ENCODE measurements around the gene PXN.

DNA sequence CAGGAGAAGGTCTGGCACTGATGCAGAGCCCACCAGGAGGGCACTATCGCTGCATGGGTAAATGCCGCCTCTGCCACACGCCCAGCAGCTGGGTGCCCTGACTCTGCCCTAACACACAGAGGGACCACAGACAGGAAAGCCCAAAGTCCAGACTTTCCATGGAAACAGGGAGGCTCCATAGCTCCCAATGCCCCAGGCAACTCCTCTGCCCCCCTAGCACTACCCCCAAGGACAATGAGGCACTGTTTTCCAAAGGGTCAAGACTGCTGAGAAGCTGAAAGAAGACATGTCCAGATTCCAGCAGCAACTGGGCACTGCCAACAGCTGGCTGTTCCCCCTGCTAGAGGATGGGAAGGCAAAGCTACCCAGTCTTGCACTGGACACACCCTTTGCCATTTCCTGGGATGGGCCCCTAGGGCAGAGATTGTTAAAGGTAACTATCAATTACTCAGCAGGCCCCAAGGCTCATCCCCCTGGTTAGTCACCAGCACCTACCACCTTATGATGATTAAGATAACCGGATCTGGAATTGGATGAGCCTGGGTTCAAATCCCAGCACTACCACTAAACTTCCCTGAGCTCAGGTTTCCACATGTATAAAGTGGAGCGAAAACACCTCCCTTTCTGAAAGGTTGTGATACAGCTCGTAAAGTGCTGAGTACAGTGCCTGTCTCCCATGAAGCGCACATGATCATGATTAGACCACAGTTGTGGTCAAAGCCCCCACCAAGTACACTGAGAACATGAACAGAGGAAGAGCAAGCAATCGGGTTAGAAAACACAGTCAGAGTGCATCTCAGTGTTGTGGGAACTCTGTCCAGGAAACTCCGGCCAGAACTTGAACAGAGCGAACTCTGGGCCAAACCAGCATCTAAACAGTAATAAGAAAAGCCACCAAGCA lies 3.3 kb downstream of the PXN start:
- no peak for TF ChIP-seq NR2F2 (IDR thresholded peaks at IDR 0.05)
- TF ChIP-seq, protein P1, sequence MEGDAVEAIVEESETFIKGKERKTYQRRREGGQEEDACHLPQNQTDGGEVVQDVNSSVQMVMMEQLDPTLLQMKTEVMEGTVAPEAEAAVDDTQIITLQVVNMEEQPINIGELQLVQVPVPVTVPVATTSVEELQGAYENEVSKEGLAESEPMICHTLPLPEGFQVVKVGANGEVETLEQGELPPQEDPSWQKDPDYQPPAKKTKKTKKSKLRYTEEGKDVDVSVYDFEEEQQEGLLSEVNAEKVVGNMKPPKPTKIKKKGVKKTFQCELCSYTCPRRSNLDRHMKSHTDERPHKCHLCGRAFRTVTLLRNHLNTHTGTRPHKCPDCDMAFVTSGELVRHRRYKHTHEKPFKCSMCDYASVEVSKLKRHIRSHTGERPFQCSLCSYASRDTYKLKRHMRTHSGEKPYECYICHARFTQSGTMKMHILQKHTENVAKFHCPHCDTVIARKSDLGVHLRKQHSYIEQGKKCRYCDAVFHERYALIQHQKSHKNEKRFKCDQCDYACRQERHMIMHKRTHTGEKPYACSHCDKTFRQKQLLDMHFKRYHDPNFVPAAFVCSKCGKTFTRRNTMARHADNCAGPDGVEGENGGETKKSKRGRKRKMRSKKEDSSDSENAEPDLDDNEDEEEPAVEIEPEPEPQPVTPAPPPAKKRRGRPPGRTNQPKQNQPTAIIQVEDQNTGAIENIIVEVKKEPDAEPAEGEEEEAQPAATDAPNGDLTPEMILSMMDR (IDR thresholded peaks at IDR 0.05; ENCODE audit: low read depth, low read length, missing input control): no peak
- TF ChIP-seq EGR1 (IDR thresholded peaks at IDR 0.05; ENCODE audit: low read depth in 2 of 2): no peak
- TF ChIP-seq, protein P2, sequence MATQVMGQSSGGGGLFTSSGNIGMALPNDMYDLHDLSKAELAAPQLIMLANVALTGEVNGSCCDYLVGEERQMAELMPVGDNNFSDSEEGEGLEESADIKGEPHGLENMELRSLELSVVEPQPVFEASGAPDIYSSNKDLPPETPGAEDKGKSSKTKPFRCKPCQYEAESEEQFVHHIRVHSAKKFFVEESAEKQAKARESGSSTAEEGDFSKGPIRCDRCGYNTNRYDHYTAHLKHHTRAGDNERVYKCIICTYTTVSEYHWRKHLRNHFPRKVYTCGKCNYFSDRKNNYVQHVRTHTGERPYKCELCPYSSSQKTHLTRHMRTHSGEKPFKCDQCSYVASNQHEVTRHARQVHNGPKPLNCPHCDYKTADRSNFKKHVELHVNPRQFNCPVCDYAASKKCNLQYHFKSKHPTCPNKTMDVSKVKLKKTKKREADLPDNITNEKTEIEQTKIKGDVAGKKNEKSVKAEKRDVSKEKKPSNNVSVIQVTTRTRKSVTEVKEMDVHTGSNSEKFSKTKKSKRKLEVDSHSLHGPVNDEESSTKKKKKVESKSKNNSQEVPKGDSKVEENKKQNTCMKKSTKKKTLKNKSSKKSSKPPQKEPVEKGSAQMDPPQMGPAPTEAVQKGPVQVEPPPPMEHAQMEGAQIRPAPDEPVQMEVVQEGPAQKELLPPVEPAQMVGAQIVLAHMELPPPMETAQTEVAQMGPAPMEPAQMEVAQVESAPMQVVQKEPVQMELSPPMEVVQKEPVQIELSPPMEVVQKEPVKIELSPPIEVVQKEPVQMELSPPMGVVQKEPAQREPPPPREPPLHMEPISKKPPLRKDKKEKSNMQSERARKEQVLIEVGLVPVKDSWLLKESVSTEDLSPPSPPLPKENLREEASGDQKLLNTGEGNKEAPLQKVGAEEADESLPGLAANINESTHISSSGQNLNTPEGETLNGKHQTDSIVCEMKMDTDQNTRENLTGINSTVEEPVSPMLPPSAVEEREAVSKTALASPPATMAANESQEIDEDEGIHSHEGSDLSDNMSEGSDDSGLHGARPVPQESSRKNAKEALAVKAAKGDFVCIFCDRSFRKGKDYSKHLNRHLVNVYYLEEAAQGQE (IDR thresholded peaks at IDR 0.05): no peak
- no peak for TF ChIP-seq HNF4A (conservative IDR thresholded peaks at IDR 0.05)
- TF ChIP-seq TAF1 (conservative IDR thresholded peaks at IDR 0.05): no peak
- TF ChIP-seq, protein P3, sequence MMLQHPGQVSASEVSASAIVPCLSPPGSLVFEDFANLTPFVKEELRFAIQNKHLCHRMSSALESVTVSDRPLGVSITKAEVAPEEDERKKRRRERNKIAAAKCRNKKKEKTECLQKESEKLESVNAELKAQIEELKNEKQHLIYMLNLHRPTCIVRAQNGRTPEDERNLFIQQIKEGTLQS (IDR thresholded peaks at IDR 0.05): no peak
- no peak for TF ChIP-seq YY1 (IDR thresholded peaks at IDR 0.05)
